Measurements from ENCODE around the gene EHD4.

Gene EHD4

DNA sequence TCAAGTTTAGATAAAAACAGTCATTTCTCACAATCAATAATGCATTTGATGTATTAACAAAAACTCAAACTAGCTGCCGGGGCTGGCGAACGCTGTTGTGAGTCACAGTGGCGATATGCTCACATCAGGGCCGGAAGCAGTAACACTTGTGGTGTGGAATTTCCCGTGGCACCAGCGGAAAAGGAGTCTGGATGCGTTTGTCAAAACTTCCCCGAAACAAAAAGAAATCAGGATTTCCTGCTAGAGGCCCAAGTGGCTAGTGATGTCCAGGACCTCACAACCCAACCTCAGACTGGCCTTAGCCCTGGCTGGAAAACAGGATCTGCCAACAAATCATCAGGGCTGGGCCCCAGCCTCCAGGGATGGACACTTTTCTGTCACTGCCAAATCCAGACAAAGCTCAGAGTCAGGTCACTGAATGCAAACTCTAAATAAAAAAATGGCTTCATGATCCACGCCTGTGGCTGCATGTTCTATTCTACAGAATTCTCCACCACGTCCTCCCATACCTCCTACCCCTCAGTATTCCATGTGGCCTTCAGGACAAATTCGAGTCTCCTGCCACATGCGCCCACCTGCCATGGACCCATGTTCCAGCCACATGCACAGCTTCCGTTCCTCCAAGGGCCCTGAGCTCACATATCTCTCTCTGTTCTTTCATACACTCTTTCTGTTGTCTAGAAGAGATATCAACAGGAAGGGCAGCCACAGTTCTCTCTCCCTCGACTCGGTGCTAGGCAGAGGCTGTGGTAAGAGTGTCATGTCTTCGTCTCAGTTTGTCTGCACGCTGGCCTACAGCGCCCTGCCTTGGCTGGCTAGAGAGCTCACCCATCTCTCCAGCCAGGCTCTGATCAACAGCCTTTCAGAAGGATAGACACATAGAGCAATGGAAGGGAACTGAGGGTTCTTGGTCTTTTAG lies 35.4 kb downstream of the EHD4 start:
- DNase-seq (ENCODE audit: insufficient read length, low spot score) (no peak), FAIRE-seq (no peak)

DNA sequence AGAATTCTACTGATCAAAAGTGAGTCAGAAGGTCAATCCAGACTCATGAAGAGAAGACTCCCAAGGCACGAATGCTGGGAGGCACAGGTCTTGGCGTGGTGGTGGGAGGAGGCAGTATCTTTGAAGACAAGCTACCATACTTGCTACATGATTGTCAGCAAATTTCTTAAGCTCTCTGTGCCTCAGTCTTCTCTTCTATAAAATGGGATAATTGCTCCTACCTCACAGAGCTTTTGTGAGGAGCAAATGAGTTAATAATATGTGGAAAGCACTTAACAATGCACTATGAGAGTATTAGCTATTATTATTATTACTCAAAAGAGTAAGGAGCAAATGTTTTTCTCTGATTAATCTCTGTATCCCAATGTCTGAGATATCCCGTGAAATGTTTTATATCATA lies 36.2 kb downstream of the EHD4 start:
- TF ChIP-seq, protein P1, sequence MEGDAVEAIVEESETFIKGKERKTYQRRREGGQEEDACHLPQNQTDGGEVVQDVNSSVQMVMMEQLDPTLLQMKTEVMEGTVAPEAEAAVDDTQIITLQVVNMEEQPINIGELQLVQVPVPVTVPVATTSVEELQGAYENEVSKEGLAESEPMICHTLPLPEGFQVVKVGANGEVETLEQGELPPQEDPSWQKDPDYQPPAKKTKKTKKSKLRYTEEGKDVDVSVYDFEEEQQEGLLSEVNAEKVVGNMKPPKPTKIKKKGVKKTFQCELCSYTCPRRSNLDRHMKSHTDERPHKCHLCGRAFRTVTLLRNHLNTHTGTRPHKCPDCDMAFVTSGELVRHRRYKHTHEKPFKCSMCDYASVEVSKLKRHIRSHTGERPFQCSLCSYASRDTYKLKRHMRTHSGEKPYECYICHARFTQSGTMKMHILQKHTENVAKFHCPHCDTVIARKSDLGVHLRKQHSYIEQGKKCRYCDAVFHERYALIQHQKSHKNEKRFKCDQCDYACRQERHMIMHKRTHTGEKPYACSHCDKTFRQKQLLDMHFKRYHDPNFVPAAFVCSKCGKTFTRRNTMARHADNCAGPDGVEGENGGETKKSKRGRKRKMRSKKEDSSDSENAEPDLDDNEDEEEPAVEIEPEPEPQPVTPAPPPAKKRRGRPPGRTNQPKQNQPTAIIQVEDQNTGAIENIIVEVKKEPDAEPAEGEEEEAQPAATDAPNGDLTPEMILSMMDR (IDR thresholded peaks at IDR 0.05; ENCODE audit: insufficient read depth, missing control alignments), result no peak
- FAIRE-seq, result no peak
- DNase-seq (ENCODE audit: insufficient read length, low spot score), result no peak

More for the DNA sequence above, 35.4 kb downstream of the EHD4 start:
- TF ChIP-seq, protein P1 (IDR thresholded peaks at IDR 0.05; ENCODE audit: insufficient read depth, missing control alignments), result no peak

DNA sequence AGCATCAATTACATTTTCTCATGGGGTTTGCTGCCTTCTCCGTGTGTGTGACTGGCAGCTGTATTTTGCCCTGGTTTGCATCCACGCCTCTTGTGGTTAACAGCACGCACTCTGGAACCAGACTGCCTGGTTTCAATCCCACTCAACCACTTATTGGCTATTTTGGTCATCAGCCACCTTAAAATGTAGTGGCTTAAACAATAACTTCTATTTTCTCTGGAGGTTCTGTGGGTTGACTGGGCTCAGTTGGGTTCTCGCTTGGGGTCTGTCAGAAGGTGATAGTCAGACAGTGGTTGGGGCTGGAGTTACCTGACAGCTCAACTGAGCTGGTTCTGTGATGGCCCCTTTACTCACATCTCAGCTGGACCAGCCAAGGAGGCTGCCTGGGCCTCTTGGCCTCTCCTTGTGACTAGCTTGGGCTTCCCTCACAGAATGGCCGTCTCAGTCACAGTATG lies 36.8 kb downstream of the EHD4 start:
- no peak for DNase-seq (ENCODE audit: insufficient read length, low spot score)
- TF ChIP-seq, protein P1 (IDR thresholded peaks at IDR 0.05; ENCODE audit: insufficient read depth, missing control alignments), result no peak
- FAIRE-seq, result no peak

DNA sequence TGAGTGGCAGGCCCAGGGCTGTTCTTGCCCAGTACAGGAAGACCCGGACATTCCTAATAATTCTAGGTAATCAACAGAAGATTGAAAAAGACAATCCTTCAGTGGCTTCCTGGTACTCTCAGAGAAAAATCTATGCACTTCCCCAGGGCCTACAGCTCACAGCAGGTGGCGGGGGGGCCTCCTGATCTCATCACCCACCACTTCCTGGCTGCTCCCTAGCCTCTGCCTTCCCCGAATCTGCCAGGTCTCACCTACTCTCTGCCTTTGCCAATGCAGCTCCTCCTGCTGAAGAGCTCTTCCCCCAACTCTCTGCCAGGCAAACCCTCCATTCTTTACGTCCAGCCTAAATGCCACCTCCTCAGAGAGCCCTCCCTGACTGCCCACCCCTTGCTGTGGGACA lies 37.5 kb downstream of the EHD4 start:
- TF ChIP-seq, protein P1 (IDR thresholded peaks at IDR 0.05; ENCODE audit: insufficient read depth, missing control alignments), result no peak
- DNase-seq (ENCODE audit: insufficient read length, low spot score) (no peak), FAIRE-seq (no peak)

DNA sequence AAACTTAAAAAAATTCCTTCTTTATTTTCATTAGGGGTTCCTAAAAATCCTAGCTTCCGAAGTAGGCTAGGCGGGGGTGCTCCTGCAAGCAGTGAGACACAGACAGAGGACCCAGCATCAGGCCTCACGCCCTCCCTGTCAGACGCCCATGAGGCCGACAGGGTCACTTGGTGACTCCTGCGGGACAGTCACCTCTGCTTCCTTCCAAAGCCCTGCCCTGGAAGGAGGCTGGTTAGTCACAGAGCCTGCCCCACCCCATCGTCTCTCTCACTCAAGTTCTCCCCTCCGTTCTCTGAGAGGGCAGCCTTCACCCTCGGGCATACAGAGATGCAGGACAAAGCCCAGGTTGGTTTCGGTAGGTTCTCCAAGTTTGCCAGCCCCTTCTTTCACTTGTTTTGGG lies 38.6 kb downstream of the EHD4 start:
- TF ChIP-seq, protein P1 (IDR thresholded peaks at IDR 0.05; ENCODE audit: insufficient read depth, missing control alignments), result no peak
- FAIRE-seq (no peak), DNase-seq (ENCODE audit: insufficient read length, low spot score) (no peak)

DNA sequence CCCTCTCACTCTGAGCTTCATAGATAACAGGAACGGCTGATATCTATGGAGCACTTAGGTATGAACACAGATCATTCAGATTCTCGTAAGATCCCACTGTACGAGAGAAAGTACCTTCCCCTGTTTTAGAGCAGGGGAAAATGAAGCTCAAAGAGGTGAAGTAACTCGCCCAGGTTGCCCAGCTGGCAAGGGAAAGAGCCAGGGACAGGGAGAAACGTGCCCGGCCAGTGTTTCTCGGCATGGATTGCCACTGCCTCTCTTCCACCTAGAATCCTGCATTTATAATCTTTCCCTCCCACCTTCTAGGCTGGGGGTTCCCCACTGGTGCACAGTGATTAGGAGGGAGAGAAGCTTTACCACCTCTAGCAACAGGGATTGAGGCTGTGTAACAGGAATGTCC lies 39.0 kb downstream of the EHD4 start:
- no peak for FAIRE-seq
- TF ChIP-seq, protein P1 (IDR thresholded peaks at IDR 0.05; ENCODE audit: insufficient read depth, missing control alignments), result no peak
- no peak for DNase-seq (ENCODE audit: insufficient read length, low spot score)
